Common myeloid progenitor, CD34-positive (primary cell): ENCODE data around the gene NRG3.

Experiments used
- CTCF ChIA-PET: fragments of 350-600 bp; sonication (Branson Sonifier 250); formaldehyde crosslinking; loops from one replicate; lab custom pipeline; 2021; ENCODE audit warnings: antibody characterized with exemption; lab: Charles Lee
- POLR2A ChIA-PET: fragments of 350-600 bp; sonication (Branson Sonifier 250); formaldehyde crosslinking; loops from one replicate; lab custom pipeline; 2021; ENCODE audit warnings: antibody characterized with exemption; lab: Charles Lee
- DNase-seq, 3 donors: peaks; one replicate each; pipeline versions ENCODE4 v3.0.0 to v3.0.0-alpha.2; 2013
- H3K27ac ChIP-seq, 2 experiments: 1 replicate in 1 of 2; 2 replicates in 1 of 2; pipeline ENCODE4 v1.7.0; 2013; ENCODE audit warnings: inconsistent platforms in 2 of 2, low read length in 2 of 2, mild to moderate bottlenecking in 2 of 2, low read depth in 1 of 2, moderate library complexity in 1 of 2; ENCODE audit not compliant: severe bottlenecking in 2 of 2, insufficient read depth in 1 of 2, poor library complexity in 1 of 2
- H3K27me3 ChIP-seq, 5 experiments: replicated peaks in 2 of 5; 1 replicate in 3 of 5; 2 replicates in 2 of 5; pipeline versions ENCODE4 v1.6.1 to v1.7.0; 2013; ENCODE audit warnings: low read length in 4 of 5, mild to moderate bottlenecking in 2 of 5, moderate library complexity in 2 of 5, inconsistent platforms in 1 of 5; ENCODE audit not compliant: insufficient read depth in 5 of 5, control insufficient read depth in 4 of 5
- H3K36me3 ChIP-seq, 4 experiments: 1 replicate in 2 of 4; 2 replicates in 2 of 4; pipeline versions ENCODE4 v1.6.1 to v1.7.0; 2013; ENCODE audit warnings: low read length in 3 of 4, control low read depth in 1 of 4, mild to moderate bottlenecking in 1 of 4; ENCODE audit not compliant: control insufficient read depth in 4 of 4, insufficient read depth in 4 of 4
- H3K4me1 ChIP-seq, 4 experiments: 1 replicate in 3 of 4; 2 replicates in 1 of 4; pipeline versions ENCODE4 v1.6.1 to v1.7.1; 2013; ENCODE audit warnings: low read length in 3 of 4, mild to moderate bottlenecking in 3 of 4, control low read depth in 1 of 4, inconsistent platforms in 1 of 4, moderate library complexity in 1 of 4; ENCODE audit not compliant: control insufficient read depth in 4 of 4, insufficient read depth in 4 of 4; ENCODE audit errors: control extremely low read depth in 1 of 4
- H3K4me3 ChIP-seq, 7 experiments: 1 replicate in 4 of 7; 2 replicates in 3 of 7; pipeline versions ENCODE4 v1.5.1 to v1.7.0; 2013; ENCODE audit warnings: mild to moderate bottlenecking in 7 of 7, low read length in 6 of 7, moderate library complexity in 6 of 7, inconsistent platforms in 2 of 7, low read depth in 2 of 7, control low read depth in 1 of 7; ENCODE audit not compliant: insufficient read depth in 4 of 7, control insufficient read depth in 1 of 7; ENCODE audit errors: extremely low read depth in 1 of 7
- H3K9me3 ChIP-seq, 5 experiments: 1 replicate in 4 of 5; 2 replicates in 1 of 5; pipeline versions ENCODE4 v1.6.1 to v1.7.1; 2013; ENCODE audit warnings: low read length in 4 of 5, mild to moderate bottlenecking in 2 of 5, inconsistent platforms in 1 of 5, low read depth in 1 of 5, moderate library complexity in 1 of 5; ENCODE audit not compliant: control insufficient read depth in 4 of 5, insufficient read depth in 2 of 5; ENCODE audit errors: control extremely low read depth in 1 of 5
- WGBS: methylation state at CpG from one replicate; pipeline ENCODE4 v1.1.5; 2013; ENCODE audit not compliant: insufficient coverage; 5-methylcytosine and 5-hydroxymethylcytosine counted together

Gene NRG3

DNA sequence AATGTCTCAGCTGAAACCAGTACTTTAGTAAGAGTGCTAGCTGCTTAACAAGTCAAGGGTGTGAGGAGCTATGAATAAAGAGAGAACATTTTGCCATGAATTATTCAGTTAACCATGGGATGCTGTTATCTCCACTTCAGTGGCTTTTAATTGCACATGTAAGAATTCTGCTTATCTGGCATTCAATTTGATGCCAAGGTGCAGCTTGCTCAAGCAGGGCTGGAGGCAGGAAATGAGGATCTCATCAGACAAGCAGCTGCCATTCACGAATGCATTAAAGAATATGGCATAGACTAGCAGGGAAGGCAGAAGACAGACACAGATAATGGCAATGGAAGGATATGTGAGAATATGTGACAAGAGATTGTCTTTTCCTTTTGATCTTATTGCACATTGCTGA lies 697.8 kb downstream of the NRG3 start:
- Histone ChIP-seq H3K9me3 (no peaks in the 10 kb centered on the region), H3K27me3 (no peaks in the 10 kb centered on the region), H3K4me3 (no peak overlapping the region), H3K27ac (no peak overlapping the region), H3K36me3 (no peaks in the 10 kb centered on the region), H3K4me1 (no peaks in the 10 kb centered on the region)
- POLR2A ChIA-PET: no interaction called here
- CTCF ChIA-PET: no interaction called here
- DNase-seq: no peak
- WGBS: 90% methylated on average over 1 of the region's 1 CpG

DNA sequence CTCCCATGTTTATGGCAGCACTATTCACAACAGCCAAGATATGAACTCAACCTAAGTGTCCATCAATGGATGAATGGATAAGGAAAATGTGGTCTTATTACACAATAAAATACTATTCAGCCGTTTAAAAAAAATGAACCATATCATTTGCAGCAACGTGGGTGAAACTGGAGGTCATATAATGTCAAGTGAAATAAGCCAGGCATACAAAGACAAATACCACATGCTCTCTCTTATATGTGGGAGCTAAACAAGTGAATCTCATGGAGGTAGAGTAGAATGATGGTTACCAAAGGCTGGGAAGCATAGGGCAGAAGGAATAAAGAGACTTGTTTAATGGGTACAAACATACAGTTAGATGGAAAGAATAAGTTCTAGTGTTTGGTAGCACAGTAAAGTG lies 699.1 kb downstream of the NRG3 start:
- no peaks in the 10 kb centered on the region for H3K4me1 ChIP-seq
- no peaks in the 10 kb centered on the region for H3K27me3 ChIP-seq
- whole genome bisulfite sequencing: no CpG with 5 or more reads among the region's 2 CpGs
- no peak overlapping the region for H3K4me3 ChIP-seq
- no peak overlapping the region for H3K27ac ChIP-seq
- no peaks in the 10 kb centered on the region for H3K9me3 ChIP-seq
- H3K36me3 ChIP-seq: no peaks in the 10 kb centered on the region
- no peak for DNase-seq
- POLR2A ChIA-PET: no interaction called here
- CTCF ChIA-PET: no interaction called here

DNA sequence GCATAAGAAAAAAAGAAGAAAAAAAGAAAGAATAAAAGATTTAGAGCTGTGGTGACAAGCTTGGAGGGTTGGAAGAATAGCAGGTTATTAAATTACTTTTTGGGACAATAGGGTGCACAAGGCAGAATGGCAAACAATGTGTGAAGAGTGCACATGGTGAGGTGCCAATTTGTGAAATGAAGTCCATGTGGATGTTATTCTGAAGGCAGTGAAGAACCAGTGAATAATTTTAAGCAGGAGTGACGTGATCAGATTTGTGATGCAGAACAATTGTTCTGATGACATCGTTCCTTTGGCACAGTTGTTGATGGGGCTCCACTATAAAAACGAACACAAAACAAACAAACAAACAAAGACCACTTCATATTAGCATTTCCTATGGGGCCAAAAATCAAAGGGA lies 700.3 kb downstream of the NRG3 start:
- 100% methylated on average over 2 of the region's 3 CpGs for whole genome bisulfite sequencing

DNA sequence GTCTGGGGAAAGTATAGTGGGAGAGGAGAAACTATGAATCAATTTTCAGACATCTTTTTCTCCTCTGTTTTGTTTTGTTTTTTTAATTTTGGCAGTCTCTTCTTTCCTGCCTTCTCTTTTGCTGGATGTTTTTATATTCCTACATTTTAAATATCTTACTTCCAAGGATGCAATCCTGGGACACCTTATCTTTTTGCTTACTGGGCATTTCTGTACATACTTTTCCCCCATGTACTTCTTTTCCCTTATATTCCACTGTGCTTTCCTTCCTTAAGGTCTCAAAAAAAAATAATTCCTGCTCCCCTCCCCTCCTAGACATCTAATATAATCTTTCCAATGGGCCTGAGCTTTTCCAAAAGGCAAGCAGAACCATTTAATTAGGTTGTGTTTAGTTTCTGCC lies 701.1 kb downstream of the NRG3 start:
- no peaks in the 10 kb centered on the region for H3K9me3 ChIP-seq
- H3K27me3 ChIP-seq: no peaks in the 10 kb centered on the region
- H3K36me3 ChIP-seq: no peaks in the 10 kb centered on the region
- no peak overlapping the region for H3K4me3 ChIP-seq
- CTCF ChIA-PET: no interaction called here
- H3K27ac ChIP-seq: no peak overlapping the region
- H3K4me1 ChIP-seq: no peaks in the 10 kb centered on the region
- POLR2A ChIA-PET: no interaction called here
- DNase-seq: no peak

More for the DNA sequence above, 700.3 kb downstream of the NRG3 start:
- no peaks in the 10 kb centered on the region for H3K27me3 ChIP-seq
- H3K4me3 ChIP-seq: no peak overlapping the region
- H3K9me3 ChIP-seq: no peaks in the 10 kb centered on the region
- CTCF ChIA-PET: no interaction called here
- POLR2A ChIA-PET: no interaction called here
- no peak for DNase-seq
- no peak overlapping the region for H3K27ac ChIP-seq
- H3K4me1 ChIP-seq: no peaks in the 10 kb centered on the region
- H3K36me3 ChIP-seq: no peaks in the 10 kb centered on the region

- CTCF ChIA-PET: no interaction called here
Observed at GRCh38 chr10:82581940-82582339, 706.9 kb downstream of the NRG3 start.

DNA sequence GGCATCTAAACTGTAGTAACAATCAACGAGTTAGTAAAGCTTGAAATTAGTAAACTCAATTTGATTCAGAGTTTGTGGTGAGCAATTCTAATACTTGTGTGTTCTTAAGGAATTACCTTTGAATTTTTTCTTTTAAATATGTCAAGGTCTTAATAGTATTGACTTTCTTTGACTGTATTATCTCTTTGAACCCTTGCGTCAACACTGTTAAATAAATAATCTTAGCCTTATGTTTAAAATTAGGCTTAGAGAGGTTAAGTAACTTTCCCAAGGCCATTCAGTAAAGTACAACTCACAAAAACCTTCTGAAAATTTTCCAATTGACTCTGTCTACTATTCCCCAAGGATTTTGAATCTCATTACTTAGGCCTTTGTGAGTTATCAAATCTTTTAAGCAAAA lies 716.4 kb downstream of the NRG3 start:
- H3K9me3 ChIP-seq: no peaks in the 10 kb centered on the region
- H3K4me1 ChIP-seq: no peaks in the 10 kb centered on the region
- H3K36me3 ChIP-seq: no peaks in the 10 kb centered on the region
- no CpG with 5 or more reads among the region's 2 CpGs for WGBS
- no peaks in the 10 kb centered on the region for H3K27me3 ChIP-seq
- no peak overlapping the region for H3K4me3 ChIP-seq
- DNase-seq: no peak
- ChIA-PET POLR2A (no interaction called here), CTCF (no interaction called here)
- no peak overlapping the region for H3K27ac ChIP-seq

More at GRCh38 chr10:82581940-82582339, 706.9 kb downstream of the NRG3 start:
- H3K4me1 ChIP-seq: no peaks in the 10 kb centered on the region
- WGBS: no CpG with 5 or more reads among the region's 3 CpGs
- POLR2A ChIA-PET: no interaction called here
- no peak overlapping the region for H3K27ac ChIP-seq
- H3K9me3 ChIP-seq: no peaks in the 10 kb centered on the region
- no peaks in the 10 kb centered on the region for H3K27me3 ChIP-seq
- DNase-seq: no peak
- H3K36me3 ChIP-seq: no peaks in the 10 kb centered on the region
- H3K4me3 ChIP-seq: no peak overlapping the region

- CTCF ChIA-PET: no interaction called here
- 100% methylated on average over 2 of the region's 7 CpGs for WGBS
- Histone ChIP-seq H3K36me3 (no peaks in the 10 kb centered on the region), H3K27ac (no peak overlapping the region), H3K4me1 (no peaks in the 10 kb centered on the region), H3K4me3 (no peak overlapping the region), H3K27me3 (no peaks in the 10 kb centered on the region), H3K9me3 (no peaks in the 10 kb centered on the region)
- POLR2A ChIA-PET: interaction anchor here (0.7 kb wide), 1 partner anchor 9 kb away, joined by 4 read pairs; no protein-coding TSS in a partner anchor
- DNase-seq: no peak
Observed at GRCh38 chr10:82597840-82598239, 722.8 kb downstream of the NRG3 start.
